HG02981 (cell line): ENCODE measurements around the gene PDZRN3.

ENCODE experiments used
- ATAC-seq: cut with Tn5 transposase; IDR thresholded peaks from one replicate; pipeline ENCODE4 v1.9.1; 2021; ENCODE audit warnings: mild to moderate bottlenecking, moderate library complexity; ENCODE audit not compliant: unreplicated experiment

PDZRN3 gene

GRCh38 chr3:73498764-73499622 is 125.7 kb downstream of the PDZRN3 start:
- no peak for ATAC-seq

DNA sequence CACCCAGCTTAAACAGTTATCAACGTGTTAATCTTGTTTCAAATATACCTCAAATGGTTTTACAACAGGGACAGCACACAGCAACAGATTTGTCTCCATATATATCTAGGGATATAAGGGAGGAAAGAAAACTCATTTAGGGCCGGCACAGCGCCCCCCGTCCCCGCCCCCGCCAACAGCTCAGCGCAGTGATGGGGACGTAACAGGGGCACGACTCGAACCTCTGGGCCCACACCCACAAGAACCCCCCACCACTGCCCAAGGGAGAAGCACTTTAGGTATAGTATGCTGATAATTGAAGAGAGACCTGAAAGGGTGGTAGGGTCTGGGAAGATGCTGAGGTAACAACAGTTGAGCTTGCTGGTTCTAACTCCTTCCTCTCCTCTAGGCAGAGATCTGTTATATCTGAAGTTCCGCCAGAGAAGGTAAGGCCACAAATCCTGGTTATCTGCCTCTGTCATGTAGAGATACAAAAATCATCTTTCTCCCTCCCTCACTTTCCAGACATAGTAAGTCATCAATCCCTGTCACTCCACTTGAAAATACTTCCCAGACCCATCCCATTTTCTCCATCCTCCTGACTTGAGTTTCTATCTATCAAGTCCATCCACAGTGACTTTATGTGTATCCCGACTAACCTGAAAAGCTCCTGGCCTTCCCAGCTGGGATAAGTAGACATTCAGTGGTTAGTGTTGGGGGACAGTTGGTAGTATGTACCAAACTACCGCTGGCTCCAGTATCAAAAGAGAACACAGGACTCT is 126.9 kb downstream of the PDZRN3 start:
- ATAC-seq = no peak

DNA sequence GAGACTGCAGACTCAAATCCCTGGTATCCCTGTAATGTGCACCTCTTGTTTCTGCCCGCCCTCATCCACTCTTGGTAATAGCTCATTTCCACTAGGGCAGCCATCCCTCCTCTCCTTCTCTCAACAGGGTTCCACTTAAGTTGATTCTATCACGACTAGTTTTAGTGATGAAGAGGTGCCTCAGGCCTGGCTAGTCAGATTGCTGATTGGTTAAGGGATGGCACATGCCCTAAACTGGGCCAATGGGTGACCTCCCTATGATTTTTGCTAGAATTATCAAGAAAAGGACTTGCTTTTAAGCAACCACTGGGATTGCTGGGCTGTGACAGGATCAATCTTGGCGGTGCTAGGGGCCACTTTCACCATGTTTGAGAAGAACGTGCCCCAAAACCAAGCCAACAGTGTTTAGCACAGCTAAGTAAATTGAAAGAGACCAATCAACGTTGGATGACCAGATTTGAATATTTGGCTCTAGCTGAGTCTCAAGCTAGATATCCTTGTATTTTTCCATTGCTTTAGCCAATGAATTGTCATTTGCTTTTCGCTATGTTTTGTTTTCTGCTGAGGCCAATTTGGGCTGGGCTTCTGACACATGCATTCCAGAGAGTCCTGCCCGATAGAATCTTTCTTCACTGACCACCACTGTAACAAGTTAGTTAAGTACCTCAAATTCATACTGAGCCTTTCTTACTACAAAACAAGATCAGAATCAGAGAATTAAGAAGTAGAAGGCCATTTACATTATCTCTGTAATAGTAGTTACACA is 131.0 kb downstream of the PDZRN3 start:
- ATAC-seq = no peak

- ATAC-seq = no peak
Observed at GRCh38 chr3:73492186-73492585, 132.6 kb downstream of the PDZRN3 start.

DNA sequence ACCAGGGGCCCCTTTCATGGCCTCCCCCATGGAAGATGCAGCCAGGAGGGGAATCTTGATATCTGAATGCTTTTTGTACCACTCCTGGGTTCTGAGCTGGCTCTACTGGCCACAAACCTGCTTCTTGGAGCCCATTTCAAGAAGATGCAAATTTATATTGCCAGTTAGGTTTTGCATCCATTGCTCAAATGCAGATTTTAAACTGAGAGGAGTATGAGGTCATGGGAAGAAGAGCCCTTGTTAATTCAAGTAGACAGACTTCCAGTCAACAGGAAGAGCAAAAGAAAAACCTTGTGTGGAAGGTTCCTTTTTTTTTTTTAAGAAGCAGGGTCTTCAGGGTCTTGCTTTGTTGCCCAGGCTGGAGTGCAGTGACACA is 133.5 kb downstream of the PDZRN3 start:
- ATAC-seq = no peak

DNA sequence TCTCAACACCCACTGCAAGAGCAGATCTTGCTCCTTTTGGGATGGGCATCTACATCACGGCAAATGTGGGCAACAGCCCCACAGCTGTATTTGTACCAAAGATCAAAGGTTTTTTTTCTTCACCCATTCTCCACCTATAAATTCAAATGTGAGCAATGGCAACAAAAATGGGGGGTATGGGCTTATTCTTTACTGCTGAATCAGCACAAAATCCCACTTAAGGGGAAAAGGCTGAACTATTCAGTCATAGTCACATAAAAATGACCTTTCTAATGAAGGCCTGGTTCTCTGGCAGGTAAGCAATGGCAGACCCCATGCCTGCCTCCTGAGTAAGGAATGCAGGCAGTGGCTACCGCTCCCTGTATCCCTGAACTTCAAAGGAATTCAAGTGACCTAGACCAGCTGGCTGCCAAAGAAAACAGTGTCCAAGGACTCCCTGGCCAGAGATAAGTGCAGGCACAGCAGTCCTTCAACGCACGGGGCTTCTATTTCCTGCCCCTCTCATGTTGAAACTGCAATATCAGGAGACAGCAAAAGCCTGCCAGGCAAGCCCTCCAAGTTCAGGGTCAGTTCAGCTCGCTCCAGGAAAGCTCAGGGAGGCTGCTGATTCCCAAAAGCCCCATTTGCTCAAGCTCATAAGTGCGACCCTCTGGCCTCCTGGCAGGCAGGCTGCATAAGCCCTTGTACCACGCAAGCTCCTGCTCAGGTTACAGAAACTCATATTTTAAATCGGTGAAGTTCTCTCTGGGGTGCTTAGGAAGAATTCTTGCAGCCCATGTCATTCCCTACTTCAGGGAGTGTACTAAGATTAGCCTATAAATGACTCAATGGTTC is 134.1 kb downstream of the PDZRN3 start:
- ATAC-seq = no peak

DNA sequence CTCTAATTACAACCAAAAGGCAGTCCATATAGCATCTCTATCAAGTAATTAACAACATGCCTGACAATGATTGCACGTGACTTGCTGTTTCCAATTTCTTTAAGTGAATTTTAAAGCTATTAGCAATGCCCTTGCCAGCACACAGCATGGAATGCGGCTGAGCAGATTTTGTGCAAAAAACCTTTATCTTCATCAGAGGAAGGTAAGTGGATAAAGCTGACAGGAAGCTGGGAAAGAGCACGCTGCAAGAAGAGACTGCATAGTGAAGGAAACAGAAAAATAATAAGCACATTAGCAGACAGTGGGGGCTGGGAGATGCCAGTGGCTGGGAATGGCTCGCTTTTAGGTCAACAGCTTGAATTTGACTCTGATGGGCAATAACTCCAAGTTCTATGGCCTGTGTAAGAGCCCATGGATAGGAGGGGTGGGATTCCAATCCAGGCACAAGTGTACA is 138.8 kb downstream of the PDZRN3 start:
- no peak for ATAC-seq

DNA sequence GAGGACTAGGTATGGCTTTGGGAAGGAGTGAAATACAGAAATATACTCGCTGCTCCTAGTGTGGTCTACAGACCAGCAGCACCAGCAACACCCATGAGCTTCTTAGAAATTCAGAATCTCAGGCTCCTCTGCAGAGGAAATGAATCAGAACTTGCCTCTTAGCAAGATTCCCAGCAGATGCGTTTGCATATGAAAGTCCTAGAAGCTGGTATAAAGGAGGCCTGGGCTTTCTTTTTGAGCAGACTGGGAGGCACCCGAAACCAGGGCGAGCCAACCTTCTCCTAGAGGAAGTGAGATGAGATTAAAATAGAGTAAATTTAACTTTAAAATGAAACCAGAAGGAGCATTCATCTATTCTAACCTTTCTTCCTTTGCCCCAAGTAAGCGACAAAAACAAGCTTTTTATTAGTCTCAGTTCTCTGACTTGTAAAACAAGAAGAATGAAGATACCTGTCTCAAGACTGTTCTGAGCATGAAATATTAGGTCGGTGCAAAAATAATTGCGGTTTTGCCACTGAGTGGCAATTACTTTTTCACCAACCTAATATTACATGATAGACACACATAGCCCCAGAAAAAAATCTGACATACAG is 140.0 kb downstream of the PDZRN3 start:
- peak; percentile 62 for ATAC-seq

DNA sequence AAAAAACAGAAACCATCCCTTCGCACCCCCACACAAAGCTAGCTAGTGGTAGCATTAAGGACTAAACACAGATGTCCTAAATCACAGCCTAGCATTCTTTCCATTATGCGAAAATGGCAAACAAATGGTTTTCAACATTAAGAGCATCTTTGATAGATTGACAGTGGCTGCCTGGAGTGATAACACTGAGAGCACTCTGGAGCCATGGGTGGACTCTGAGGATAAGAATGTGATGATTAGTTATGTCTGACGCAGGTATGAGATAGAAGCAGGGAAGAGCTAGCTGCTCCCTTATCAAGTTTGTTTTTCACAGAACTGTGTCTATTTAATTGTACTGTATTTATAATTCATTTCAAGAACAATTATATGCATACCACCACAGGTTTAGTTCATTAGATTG is 142.9 kb downstream of the PDZRN3 start:
- ATAC-seq = no peak

DNA sequence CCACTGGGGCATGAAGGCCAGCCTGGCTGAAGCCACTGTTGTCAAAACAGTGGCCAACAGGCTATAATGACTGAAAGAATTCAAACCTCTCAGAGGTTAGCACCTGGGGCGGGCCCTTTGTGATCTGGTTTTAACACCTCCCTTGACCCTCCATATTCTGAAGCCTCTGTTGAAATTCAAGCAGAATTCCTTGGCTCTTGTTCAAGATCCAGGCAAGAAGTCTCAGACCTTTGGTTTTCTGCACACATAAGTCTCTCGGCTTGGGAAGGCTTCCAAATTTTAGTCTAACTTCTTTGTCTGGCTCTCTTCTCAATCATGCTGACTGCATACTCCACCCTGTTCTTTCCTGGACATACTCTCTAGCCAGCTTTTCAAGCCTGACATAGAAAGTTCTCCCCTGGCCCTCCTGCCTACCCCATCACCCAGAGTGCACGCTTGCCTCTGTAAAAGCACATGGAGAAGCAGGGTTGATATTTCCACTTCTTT is 144.5 kb downstream of the PDZRN3 start:
- no peak for ATAC-seq

DNA sequence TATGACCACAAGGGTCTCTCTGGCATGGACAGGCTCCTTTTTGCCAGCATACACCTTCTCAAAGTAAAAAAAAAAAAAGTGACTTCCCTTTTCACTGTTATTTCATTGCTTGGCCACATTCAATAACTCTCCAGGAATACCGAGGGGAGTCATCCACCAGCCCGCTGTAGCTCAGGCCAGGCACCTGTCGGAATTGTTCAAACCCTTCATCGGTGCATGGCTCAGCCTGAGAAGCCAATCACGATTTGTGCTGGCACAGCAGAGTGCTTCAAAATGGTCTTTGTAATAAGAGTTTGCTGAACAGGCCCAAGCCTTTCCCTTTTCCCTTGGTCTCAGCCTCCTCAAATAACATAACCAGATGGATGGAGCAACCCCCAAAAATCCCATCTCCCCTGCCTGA is 145.4 kb downstream of the PDZRN3 start:
- ATAC-seq = no peak

- no peak for ATAC-seq
Observed at GRCh38 chr3:73478858-73479257, 145.9 kb downstream of the PDZRN3 start.

GRCh38 chr3:73475717-73476116 is 149.0 kb downstream of the PDZRN3 start:
- ATAC-seq = no peak

- no peak for ATAC-seq
Observed at GRCh38 chr3:73475175-73475574, 149.6 kb downstream of the PDZRN3 start.

DNA sequence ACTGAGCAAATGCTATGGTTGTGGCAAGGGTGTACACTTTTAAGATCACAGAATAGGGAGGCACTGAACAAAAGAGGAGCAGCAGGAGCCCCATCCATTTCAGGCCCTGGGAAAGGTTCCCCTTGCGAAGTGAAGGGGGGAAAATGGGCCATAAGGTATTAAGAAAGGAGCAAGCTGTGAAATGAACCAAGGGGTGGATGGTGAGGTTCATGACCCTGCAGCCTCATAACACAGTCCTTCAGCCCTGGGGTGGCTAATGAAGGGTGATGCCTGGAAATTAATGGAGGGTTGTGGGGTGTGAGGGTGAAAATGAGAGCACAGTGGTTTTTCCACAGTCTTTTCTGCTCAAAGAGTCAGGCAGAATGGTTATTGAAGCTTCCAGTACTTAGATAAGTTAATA is 150.1 kb downstream of the PDZRN3 start:
- no peak for ATAC-seq

DNA sequence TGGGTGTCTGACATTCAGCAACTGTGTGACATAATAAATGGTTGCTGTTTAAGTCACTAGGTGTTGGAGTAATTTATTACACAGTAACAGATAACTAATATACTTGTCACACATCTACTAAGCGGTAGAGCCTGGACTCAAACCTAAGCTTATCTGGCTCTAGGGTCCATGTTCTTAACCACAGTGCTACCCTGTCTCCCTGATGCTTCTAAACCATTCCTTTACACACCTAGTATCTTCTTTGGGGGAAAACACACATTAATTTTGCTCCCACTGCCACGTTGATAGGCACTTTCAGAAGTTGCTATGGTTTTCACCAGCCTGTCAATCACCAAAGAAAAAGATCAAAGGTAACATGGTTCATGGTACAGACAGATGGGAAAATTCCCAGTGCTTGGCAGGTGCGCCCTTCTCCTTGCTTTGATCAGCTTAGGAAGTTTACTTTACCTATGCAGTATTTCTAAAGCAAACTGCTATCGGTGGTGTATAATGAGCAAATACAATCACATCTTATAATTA is 150.8 kb downstream of the PDZRN3 start:
- no peak for ATAC-seq

GRCh38 chr3:73473181-73473897 is 151.4 kb downstream of the PDZRN3 start:
- ATAC-seq = no peak

DNA sequence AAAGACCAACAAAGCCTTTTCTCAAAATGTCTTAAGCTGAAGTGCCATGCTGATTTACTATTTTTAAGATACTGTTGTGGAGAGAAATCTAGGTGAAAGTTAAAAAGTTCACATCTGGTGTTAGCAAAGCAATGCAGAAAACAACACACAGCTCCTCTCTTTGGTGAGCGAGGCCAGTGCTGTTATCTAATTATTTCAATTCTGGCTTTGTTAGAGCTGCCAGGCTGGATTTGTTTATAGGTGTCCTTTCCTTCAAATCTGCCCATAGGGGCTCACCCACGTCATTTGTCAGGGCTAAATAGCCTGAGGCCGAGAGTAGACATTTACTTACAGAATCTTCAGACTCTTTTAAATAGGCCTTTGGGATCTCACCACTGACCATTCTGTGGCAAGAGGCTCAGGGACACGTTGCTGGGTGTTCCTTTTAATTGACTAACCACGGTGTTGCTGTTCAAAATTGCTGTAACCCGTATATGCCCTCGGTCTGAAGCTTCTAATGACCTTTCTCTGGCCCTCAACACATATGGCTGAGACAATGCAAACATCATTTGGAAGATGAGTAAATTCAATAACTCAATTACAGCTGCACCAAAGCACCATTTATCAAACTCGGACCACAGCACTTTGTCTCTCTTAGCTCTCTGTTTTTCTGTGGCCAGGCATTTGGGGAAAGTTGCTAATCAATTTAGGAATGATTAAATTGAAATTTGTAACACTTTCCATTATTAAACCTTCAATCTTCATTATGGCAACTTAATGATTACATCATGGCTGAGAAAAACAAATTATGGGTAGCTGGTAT is 152.6 kb downstream of the PDZRN3 start:
- no peak for ATAC-seq
